ENCODE data around the gene HECW1.
"Not testable (repeated sequence)": the region's sequence is repeated elsewhere in the genome, so short reads cannot be mapped to it uniquely, and the experiment has no call there.

HECW1 gene

DNA sequence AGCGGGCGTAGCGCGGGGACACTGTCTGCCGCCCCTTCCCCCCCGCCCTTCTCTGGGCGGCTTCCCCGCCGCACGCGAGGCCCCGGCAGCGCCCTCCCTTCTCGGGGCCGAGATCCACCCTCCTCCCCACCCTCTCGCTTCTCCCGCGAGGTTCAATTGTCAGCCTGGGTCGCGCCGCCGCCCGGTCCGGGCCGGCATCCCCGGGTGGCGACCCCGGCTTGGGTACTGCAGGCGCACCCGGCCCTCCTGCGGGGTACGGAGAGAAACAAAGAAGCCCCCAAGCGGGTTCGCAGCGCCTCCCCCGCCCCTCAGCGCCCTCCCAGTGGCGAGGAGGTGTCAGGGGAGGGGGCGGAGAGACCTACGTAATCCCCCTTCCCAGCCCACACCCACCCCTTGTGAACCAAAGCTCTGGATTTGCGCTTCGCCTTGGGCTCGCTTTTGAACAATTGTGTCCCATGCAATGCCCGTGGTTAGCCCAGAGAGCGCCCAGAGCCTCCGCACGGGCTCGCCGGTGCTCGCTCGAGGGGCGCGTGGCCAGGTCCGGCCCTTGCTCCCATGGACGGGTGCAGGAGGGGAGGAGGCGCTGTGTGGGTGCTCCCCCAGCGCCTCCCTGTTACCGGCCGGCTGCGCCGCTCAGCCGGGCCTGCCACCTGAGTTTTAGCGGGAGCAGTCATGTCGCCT is 634 bp downstream of the HECW1 start:
- DNase-seq: no peak

DNA sequence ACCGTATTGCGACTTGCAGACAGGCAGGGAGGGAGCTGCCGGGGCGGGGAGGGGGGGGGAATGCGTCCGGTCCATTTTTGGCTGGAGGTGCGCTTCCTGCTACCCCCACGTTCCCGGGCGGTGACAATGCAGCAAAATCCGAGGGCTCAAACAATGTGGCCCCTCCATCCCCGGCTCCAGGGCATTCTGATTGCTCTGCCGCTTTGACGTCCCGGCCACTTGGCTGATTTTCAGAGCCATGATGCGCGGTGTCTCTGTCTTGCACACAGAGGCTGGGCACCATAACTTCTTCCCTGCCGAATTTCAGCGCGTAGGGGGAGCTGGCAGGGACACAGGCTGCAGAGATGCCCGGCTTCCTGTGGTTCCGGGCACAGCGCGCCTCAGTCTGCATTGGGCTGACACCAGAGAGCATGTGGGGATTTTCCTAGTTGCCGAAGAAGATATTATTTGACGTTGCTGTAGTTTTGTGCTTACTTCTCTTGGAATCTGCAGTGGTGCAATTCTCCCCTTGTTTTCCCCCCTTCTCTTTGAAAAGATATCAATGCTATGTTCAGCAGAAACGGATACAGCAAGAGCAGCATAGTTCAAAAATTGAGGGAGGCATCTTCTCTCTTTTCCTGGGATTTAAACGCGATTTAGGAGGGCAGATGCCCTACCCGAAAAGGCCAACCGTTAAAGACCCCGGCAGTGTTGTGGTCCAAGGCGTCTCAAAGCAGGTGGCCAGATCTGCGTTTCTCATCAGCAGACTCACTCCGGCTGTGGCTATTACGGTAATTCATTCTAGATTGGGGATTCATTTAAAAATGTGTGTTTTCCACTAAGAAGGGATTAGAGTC is 1.4 kb downstream of the HECW1 start:
- no peak for DNase-seq

DNA sequence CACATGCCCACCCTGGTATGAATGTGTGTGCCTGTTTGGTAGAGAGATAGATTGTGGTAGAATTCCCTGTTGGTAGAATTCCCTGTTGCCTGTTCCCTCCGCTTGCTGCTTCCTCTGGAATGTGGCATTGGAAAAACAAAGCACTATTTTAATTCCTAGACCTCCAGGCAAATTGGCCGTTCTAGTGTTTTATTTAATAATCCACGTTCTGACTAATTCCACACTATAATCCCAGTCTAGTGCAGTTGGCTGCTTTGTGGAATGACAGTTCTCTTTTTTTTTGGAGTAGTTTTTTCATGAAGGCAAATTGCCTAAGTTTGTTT is 2.0 kb downstream of the HECW1 start:
- no peak for DNase-seq

DNA sequence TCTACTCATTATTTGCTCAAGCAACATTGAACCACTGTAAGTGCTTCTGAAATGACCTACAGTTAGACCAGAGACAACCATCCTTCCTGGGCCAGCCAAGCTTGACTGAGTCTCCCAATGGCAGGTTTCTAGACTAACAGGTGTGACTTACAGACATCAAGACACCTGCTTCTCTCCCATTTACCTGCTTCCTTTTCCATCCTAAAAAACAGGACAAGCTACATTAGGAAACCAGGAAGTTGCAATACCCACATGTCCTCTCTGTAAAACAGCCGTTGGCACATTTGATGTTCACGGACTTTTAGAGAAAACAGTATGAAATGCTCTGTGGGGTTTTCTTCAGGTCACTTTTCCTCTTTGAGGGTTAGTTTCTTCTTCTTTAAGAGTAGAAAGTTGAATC is 4.0 kb downstream of the HECW1 start:
- DNase-seq: no peak

DNA sequence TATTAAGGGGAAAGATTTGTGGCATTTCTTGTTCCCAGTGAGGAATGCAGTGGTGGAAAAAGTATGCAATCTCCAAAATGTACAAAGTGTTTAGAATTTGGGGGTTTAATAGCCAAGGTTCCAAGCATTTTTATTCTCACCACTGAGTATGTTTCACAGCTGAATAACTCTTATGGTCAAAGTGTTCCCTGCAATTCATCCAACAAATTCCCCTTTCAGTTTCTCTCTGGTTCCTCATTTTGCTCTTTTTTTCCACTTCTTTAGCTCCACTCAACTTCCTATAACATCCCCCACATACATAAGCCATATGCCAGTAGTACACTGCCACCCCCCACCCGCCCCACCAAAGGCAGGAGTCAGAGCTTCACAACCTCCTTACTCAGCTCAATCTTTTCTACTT is 4.6 kb downstream of the HECW1 start:
- DNase-seq: no peak

DNA sequence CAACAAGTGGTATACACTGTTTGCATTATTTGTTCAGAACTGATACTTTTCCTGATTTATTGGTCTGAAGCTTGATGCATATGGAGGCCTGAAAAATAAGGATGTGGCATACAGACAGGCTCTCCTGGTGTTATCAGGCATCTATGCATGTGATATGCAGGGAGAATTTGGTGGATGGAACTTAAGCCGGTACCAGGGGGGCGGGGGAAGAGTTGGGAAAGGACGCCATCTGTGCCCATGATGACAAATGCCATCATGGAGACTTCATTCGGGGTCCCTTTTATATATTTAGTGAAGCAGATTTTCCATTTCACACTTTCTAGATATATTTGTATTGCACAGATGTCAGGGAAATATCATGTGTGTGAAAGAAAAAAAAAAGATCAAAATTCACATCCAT is 5.4 kb downstream of the HECW1 start:
- DNase-seq: no peak

DNA sequence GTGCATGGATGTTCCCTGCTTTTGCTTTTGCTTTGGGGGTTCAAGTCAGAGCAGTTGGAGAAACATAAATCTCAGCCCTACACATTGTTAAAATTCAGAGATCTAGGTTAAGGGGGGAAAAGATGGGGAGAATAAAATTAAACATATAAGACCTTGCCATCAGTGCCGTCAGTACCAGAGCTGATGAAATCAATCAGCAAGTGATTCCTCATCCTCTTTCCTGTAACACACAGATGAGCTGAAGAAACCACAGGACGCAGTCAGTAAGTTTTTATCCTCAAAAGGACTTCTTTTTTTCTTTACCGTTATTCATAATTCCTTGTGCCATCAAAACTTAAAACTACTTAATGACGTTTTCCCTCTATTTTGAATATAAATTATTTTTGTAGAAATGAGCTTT is 5.9 kb downstream of the HECW1 start:
- no peak for DNase-seq

DNA sequence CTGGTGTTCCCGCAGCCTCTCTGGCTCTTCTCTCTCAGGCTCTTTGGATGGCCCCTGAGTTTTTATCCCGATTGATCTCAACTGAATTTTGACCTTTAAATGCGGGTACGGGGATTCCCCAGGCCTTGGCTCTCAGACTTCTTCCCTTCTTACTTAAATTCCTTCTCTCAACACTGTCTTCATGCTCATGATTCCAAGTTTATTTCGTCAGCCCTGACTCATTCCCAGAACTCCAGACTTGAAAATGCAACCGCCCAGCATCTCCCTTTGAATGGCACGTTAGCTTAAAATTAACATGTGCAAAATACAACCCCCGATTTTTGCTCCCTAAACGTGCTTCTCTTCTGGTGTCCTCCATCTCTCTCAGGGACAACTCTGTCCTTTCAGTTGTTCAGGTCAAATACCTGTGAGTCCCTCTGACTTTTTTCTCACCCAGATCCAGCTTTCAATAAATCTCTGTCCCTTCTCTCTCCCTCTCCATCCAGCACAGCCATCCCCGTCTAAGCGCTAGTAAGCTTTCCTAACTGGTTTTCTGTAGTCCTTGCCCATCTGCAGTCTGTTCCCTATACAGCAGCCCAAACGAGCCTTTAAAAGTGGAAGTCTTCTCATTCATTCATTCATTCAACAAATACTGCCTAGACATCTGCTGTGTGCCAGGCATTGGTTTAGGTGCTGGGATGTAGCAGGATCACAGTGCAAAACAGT is 7.1 kb downstream of the HECW1 start:
- DNase-seq: no peak

DNA sequence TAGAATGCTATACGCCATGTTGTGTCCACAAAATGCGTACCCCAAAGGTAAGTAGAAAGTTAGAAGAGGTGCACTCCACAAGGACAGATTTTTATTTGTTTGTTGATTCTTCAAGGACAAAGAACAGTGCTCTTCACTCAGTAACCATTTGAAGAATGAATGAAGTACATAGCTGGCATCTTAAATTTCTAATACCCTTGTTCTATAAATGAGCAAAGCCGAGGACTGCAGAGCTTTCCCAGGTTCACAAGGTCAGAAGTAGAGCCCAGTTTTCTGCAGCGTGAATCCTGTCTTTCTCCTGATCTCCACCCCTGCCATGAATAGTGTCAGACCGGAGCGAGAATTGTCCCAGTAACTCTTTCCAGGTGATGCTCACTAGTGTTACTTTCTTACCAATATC is 9.5 kb downstream of the HECW1 start:
- DNase-seq: no peak

DNA sequence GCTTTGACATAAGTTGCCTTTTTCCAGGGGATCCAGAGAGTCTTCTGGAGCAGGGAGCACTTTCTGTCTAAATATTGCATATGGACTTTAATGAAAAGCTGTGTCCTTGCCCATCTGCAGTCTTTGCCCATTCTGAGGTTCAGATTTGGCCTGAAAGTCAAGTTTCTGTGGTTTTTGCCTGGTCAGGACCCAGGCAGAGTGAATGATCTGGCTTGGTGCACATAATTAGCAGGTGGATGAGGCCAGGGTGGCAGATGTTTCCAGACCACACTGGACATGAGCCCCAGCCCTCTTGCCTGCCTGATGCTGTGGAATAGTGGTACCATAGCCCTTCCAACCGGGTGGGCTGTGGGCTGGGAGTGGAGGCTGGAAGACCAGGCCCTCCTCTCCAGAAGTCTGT is 11.0 kb downstream of the HECW1 start:
- no peak for DNase-seq

DNA sequence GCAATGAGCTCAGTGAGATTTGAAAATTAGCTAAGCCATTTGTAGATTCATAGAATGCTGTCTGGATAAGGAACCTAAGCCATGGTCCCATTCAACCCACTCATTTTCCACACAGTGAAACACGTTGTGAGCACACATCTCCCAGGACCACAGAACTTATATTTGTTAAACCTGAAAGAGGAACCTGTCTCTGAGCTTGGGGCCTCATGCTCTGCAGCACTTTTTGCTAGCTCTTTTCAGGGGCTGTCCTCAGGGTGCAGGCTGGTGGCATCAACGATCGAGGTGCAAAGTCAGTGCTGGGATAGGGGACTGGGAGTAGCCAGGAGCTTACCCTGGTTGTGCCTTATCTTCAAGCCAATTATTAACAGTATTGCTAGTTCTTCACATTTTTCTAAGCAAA is 11.9 kb downstream of the HECW1 start:
- no peak for DNase-seq

DNA sequence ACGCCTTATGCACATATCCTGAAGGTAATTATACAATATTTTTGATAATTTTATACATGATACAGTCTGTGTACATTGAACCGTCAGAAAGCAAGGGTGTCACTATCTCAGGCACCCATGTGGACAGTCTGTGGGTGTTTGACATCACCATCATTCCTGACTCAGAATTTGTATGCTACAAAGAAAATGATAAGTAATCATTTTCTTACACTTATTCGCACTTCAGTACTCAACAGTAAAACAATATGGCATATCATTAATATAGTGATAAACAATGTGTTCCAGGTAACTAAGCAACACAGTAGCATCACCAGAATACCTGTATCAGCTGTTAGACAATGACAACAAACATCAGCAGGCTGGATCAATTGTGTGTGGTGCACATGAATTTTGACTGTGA is 17.9 kb downstream of the HECW1 start:
- DNase-seq: no peak

DNA sequence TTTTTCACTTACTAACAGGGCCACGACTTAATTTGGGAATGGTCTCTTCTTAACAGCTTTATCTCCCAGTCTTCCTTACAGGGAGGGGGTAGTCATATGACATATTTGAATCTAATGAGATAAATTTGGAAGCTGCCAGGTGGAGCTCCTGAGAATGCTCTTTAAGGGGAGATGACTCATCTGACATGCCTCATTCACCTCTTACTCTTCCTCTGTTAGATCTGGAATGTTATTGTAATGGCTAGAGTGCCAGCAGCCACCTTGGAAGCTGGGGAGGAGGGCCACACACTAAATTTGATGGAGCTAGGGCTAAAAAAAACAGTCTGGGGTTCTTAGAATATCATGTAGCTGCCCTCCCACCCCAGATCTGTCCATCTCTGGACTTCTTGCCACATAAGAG is 22.7 kb downstream of the HECW1 start:
- DNase-seq: no peak

DNA sequence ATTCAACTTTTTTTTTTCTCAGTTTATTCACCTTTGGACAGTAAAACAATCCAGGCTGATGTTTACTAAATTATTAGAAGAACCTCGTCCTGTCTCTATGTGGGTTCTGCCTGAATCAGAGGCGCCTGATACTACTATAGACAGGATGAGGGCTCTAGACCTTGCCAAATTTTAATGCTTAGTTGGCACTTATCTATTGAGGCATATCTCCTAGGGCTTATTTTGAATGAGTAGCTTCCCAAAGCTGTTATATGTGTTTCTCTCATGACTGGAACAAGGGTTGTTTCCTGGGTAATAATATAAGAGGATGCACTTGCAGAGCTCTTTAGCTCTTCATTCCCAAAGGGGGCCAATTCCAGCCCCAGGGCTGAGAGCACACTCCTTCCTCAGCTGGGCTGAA is 23.6 kb downstream of the HECW1 start:
- DNase-seq: no peak

DNA sequence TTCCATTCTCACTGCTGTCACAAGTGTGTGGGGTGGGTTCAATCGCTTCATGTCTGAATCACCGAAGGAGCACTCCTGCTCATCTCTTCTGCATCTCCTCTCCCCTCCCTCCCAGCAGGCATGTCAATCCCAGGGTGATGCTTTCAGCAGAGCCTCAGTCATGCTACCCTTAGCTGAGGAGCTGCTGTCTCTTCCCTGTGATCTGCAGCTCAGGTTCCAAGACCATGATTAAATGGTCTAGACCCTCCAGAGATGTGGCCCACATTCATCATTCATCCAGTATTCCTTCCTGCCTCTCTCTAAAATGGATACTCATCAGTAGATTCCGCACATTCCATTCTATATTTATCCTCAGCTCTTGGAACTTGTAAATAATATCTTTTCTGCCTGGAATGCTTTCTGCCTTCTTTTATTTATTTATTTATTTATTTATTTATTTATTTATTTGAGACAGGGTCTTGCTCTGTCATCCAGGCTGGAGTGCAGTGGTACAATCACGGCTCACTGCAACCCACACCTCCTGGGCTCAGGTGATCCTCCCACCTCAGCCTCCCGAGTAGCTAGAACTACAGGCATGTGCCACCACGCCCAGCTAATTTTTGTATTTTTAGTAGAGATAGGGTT is 24.8 kb downstream of the HECW1 start:
- not testable (repeated sequence) for DNase-seq

DNA sequence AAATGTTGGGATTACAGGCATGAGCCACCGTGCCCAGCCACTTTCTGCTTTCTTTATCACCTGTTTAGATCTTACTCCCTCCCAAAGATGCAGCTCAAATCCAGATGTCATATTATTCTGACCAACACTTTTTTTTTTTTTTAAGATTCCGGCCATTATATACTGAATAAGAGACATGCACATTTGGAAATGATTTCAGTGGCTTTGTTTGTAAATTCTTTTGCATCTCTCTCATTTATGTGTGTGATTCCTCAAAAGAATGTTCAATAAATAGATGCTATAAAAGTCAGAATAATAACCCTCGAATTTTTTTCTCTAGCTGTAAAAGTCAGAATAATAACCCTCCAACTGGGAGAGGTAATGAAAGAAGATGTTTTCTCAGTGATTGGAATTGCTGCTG is 25.4 kb downstream of the HECW1 start:
- DNase-seq: no peak

DNA sequence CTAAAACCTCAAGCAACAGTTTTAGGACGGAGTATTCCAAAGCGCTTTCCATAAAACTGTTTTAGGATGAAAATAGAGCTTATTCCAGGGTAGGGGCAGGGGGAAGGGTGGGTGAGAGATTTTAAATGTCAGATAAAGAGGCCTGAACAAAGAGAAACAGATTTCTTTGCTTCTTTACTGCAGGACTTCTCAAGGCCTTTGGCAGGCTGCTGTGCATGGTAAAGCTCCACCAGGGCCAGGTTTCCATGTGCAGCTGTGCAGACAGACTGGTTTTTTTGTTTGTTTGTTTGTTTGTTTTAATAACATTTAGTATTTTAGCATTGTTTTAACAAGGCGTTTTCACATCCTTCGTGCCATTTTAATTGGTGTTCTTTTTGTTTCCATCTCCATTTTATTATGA is 26.3 kb downstream of the HECW1 start:
- no peak for DNase-seq

DNA sequence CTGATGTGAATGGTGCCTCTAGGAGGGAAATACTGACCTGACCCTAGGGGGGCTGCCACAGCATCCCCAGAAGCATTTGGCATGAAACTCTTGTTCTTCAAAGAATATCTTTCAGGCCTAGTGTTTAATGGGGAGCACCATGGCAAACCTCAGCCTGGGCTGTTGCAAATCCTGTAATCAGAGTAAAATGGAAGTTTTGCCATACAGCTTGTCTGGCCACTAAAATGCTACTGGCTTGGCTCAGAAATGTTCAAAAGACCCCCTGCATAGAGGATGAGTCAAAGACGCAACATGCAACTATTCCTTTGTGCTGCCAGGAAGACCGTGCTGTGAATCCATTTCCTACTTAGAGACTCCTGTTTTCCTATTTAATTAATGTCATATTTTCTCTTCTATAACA is 26.7 kb downstream of the HECW1 start:
- no peak for DNase-seq

DNA sequence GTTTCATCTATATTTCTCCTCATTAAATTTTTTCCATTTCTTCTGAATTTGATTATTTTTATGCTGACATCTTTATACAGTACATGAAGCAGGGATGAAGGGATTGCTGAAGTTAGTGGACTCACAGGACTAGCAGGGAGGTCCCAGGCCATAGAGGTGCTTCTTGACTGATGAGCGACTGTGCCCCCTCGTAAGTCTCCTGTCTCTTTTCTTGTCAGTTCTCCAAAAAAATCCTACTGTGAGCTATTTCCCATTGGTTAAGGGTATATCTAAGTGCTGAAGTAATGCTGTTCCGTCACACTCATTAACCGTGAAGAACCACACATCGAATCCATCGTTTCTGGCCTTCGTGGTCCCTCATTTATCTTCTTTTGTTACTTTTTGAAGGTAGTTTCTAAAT is 27.7 kb downstream of the HECW1 start:
- no peak for DNase-seq

DNA sequence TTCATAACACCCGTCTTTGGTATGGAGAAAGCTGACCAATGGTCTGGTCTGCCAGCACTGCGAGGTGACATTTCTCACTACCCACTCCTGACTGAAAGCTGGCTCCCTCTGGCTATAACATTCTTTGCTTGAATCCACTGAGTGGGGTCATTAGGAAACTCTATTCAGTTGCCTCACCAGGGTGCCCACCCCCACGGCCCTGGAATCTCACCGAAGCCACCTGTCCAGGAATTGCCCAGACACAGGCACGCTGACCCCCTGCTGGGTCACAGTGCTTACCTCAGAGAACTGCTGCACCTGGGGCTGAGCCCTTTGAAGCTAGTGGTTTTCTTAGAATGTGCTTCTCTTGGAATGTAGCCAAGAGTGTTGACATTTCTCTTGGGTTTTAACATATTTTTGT is 28.6 kb downstream of the HECW1 start:
- no peak for DNase-seq

DNA sequence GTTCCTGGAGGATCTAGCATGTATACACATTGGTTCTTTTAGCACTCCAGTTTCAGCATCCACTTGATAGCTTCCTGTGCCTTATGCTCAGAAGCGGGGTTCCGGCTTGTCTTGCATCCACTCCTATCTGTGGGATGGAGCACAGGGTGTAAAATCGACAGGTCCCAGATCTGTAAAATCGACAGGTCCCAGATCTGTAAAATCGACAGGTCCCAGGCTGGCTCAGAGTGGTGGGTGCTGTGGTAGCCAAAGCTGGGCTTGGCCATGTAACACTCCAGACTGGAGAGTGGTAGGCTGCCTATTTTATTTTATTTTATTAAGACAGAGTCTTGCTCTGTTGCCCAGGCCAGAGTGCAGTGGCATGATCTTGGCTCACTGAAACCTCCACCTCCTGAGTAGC is 30.3 kb downstream of the HECW1 start:
- DNase-seq: no peak

DNA sequence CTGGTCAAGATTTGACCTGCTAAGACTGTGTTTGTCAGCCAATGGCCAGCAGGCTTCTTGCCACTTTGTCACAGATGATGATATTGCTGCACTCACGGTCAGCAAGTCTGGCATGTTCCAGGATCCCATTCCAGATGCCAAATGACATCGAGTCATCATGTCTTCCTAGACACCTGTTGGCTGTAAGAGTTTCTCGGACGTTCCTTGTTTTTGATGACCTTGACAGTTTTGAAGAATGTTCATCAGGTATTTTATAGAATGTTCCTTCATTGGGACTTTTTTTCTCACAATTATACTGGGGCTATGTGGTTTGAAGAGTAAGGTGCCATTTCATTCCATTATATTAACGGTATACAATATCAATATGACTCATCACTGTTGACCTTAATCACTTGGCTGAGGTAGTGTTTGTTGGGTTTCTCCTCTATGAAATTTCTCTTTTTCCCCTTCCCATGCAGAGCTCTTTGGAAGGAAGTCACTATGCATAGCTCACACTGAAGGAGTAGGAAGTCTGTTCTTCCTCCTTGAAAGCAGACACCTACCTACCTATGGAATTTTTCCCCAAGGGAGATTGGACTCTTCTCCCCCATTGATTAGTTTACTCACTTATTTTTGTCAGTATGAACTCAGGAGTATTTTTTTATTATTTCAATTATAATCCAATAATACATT is 31.6 kb downstream of the HECW1 start:
- no peak for DNase-seq

DNA sequence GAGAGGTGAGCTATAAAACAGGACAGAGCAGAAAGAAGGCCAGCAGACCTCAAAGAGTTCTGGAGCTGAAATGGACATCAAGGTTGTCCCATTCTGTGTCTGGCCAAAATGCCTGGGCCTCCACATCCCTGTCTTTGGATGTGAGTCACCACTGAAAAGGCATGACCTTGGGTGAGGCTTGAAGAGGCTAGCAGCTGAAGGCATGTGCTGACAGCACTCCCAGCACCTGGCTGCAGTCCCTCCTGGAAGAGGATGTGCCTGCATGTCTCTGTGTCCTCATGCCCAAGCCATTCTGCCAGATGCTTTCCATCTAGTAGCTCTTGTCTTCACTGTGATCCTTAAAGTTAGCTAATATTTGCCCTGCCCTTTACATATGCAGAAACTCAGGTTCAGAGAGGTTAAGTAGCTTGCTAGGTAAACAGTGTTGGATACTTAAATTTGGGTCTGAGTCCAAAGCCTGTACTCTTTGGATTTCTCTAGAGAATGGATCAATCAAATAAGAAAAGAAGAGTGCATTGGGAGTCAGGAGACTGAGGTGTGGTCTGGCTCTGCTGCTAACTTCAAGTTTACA is 35.8 kb downstream of the HECW1 start:
- no peak for DNase-seq

Data from CD4-positive, alpha-beta T cell treated with Interleukin-1 beta for 1 hour (primary cell).